ENCODE results near the gene VSTM2B.

- TF ChIP-seq CTCF (optimal IDR thresholded peaks at IDR 0.05 in 1 of 3, IDR thresholded peaks at IDR 0.05 in 1 of 3, conservative IDR thresholded peaks at IDR 0.05 in 1 of 3; ENCODE audit: extremely low read depth in 1 of 3, insufficient read depth in 2 of 3, low read length in 3 of 3) (no peak), EZH2 (IDR thresholded peaks at IDR 0.05; ENCODE audit: low read length) (no peak)
Observed at GRCh38 chr19:29521291-29522075, 4.3 kb upstream of the VSTM2B start.
